Glutamatergic neuron (in vitro differentiated cells): ENCODE results near the gene OSER1. TPM values are rescaled to one million over a fixed set of nuclear protein-coding genes. Genes with fewer than 3 reads are reported as not detected.
A peak's percentile ranks its signal among the peaks of the same experiment; 100 is the strongest.

ENCODE experiments used
- DNase-seq: peaks from one replicate; pipeline ENCODE4 v3.0.0; 2022
- H3K27ac Mint-ChIP-seq: one replicate; pipeline ENCODE4 v1.8.0; 2020; ENCODE audit warnings: mild to moderate bottlenecking, mixed read lengths, inconsistent platforms; ENCODE audit not compliant: unreplicated experiment
- H3K27me3 Mint-ChIP-seq: one replicate; pipeline ENCODE4 v1.8.0; 2020; ENCODE audit warnings: mild to moderate bottlenecking, moderate library complexity, mixed read lengths, inconsistent platforms; ENCODE audit not compliant: unreplicated experiment
- H3K36me3 Mint-ChIP-seq: one replicate; pipeline ENCODE4 v1.8.0; 2020; ENCODE audit warnings: mild to moderate bottlenecking, mixed read lengths, inconsistent platforms; ENCODE audit not compliant: unreplicated experiment
- H3K4me1 Mint-ChIP-seq: one replicate; pipeline ENCODE4 v1.8.0; 2020; ENCODE audit warnings: mild to moderate bottlenecking, low read depth, mixed read lengths, inconsistent platforms; ENCODE audit not compliant: unreplicated experiment
- H3K4me3 Mint-ChIP-seq: one replicate; pipeline ENCODE4 v1.8.0; 2020; ENCODE audit warnings: mild to moderate bottlenecking, mixed read lengths, inconsistent platforms; ENCODE audit not compliant: unreplicated experiment
- H3K9me3 Mint-ChIP-seq: one replicate; pipeline ENCODE4 v1.8.0; 2020; ENCODE audit warnings: mild to moderate bottlenecking, moderate library complexity, mixed read lengths, inconsistent platforms; ENCODE audit not compliant: unreplicated experiment
- CTCF ChIP-seq: fragments of 200-600 bp; sonication (generic); IDR thresholded peaks from one replicate; pipeline ENCODE4 v1.5.0; 2021; ENCODE audit not compliant: partially characterized antibody, unreplicated experiment
- total RNA-seq: library from RNA; stranded (reverse); fragmentation: NEBNext Ultra II Directional; extraction: Animal tissue kit (Norgen Biotek cat#: 25700); gene quantifications from one replicate; pipeline ENCODE4 v1.2.1, GENCODE V29; 2021; ENCODE audit not compliant: unreplicated experiment

The OSER1 gene
- total RNA-seq, 1 donor from 2014 or later, result 31.9 TPM

- peaks cover 4% of the 10 kb centered on the region for H3K27me3 Mint-ChIP-seq
- H3K36me3 Mint-ChIP-seq, result no peaks in the 10 kb centered on the region
- peaks cover 2% of the 10 kb centered on the region for H3K9me3 Mint-ChIP-seq
- no peak overlapping the region for H3K27ac Mint-ChIP-seq
- no peak for TF ChIP-seq CTCF
- DNase-seq, result no peak
- peak overlapping the region; percentile 39 for H3K4me3 Mint-ChIP-seq
- peaks cover 15% of the 10 kb centered on the region for H3K4me1 Mint-ChIP-seq
These were observed 25.0 kb downstream of the OSER1 start for GRCh38 chr20:44185574-44185973.

- no peak for TF ChIP-seq CTCF
- H3K4me3 Mint-ChIP-seq, result no peak overlapping the region
These were observed 27.3 kb downstream of the OSER1 start for GRCh38 chr20:44183282-44183681.

DNA sequence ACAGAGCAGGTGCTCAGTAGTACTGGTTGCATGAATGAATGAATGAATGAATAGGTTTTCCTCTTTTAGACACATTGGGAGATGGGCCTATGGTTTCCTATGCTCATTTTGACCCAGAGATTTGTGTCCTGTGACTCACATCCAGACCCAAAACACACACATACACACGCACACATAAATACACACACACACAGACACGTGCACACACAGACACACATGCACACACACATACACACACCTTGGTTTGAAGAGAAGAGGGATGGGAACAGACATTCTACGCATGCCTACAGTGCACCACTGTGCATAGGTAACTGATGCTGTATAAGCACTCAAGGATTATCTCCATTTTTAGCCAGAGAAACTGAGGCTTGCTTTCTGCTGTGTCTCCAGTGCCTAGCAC is 27.7 kb downstream of the OSER1 start:
- Mint-ChIP-seq H3K27me3 (peaks cover 2% of the 10 kb centered on the region), H3K4me1 (peaks cover 15% of the 10 kb centered on the region), H3K36me3 (no peaks in the 10 kb centered on the region), H3K27ac (no peak overlapping the region), H3K4me3 (no peak overlapping the region), H3K9me3 (peaks cover 2% of the 10 kb centered on the region)
- no peak for DNase-seq
- TF ChIP-seq CTCF, result no peak

More at GRCh38 chr20:44183282-44183681, 27.3 kb downstream of the OSER1 start:
- peaks cover 2% of the 10 kb centered on the region for H3K9me3 Mint-ChIP-seq
- H3K27me3 Mint-ChIP-seq, result peaks cover 4% of the 10 kb centered on the region
- H3K27ac Mint-ChIP-seq, result no peak overlapping the region
- peaks cover 15% of the 10 kb centered on the region for H3K4me1 Mint-ChIP-seq
- no peak for DNase-seq
- H3K36me3 Mint-ChIP-seq, result no peaks in the 10 kb centered on the region

GRCh38 chr20:44182135-44182765 is 28.3 kb downstream of the OSER1 start:
- no peak for DNase-seq
- TF ChIP-seq CTCF, result no peak
- no peak overlapping the region for H3K27ac Mint-ChIP-seq
- H3K4me3 Mint-ChIP-seq, result no peak overlapping the region
- peaks cover 2% of the 10 kb centered on the region for H3K9me3 Mint-ChIP-seq
- H3K36me3 Mint-ChIP-seq, result no peaks in the 10 kb centered on the region
- H3K27me3 Mint-ChIP-seq, result peaks cover 2% of the 10 kb centered on the region
- peaks cover 15% of the 10 kb centered on the region for H3K4me1 Mint-ChIP-seq

GRCh38 chr20:44181611-44182010 is 29.0 kb downstream of the OSER1 start:
- H3K4me3 Mint-ChIP-seq, result no peak overlapping the region
- no peak overlapping the region for H3K27ac Mint-ChIP-seq
- peaks cover 2% of the 10 kb centered on the region for H3K27me3 Mint-ChIP-seq
- H3K4me1 Mint-ChIP-seq, result peaks cover 15% of the 10 kb centered on the region
- TF ChIP-seq CTCF, result no peak
- no peak for DNase-seq
- peaks cover 2% of the 10 kb centered on the region for H3K9me3 Mint-ChIP-seq
- H3K36me3 Mint-ChIP-seq, result no peaks in the 10 kb centered on the region
